Astrocyte of the cerebellum (primary cell): ENCODE results near the gene ACSM6.

Experiments
- DNase-seq: peaks from one replicate; pipeline ENCODE4 v3.0.0-alpha.2; 2011; ENCODE audit warnings: low read depth
- H3K4me3 ChIP-seq: 2 replicates; pipeline ENCODE4 v1.5.1; 2011; ENCODE audit warnings: mild to moderate bottlenecking, low read depth, low read length, moderate library complexity
- in situ Hi-C: cut with HindIII; loops from 2 replicates; pipeline ENCODE4 v1.10.0; 2017; ENCODE audit warnings: low sequenced_read_pairs
- TF ChIP-seq, protein P1 (sequence below): IDR thresholded peaks from 2 replicates; pipeline ENCODE4 v1.5.1; 2012; ENCODE audit warnings: low read length, low read depth, moderate library complexity, mild to moderate bottlenecking; ENCODE audit errors: missing control alignments

Gene ACSM6

DNA sequence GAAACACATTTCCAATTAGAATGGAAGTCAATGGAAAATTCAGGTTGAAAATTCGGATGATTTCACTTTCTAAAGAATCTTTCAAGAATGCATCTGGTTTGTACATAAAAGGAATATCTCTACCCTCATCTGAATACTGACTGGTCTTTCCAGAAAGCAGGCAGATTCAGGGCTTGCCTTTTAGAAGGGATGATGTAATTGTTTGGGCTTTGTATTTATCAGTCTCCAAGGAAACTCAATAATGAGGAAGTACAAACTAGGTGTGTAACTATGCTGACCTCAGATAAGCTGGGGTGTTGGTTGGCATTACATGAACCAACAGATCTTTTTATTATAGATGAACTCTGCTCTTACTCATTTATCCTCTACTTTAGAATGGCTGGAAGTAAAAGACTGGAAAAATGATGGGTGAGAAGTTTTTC lies 72.6 kb downstream of the ACSM6 start:
- no peak overlapping the region for H3K4me3 ChIP-seq
- TF ChIP-seq, protein P1, sequence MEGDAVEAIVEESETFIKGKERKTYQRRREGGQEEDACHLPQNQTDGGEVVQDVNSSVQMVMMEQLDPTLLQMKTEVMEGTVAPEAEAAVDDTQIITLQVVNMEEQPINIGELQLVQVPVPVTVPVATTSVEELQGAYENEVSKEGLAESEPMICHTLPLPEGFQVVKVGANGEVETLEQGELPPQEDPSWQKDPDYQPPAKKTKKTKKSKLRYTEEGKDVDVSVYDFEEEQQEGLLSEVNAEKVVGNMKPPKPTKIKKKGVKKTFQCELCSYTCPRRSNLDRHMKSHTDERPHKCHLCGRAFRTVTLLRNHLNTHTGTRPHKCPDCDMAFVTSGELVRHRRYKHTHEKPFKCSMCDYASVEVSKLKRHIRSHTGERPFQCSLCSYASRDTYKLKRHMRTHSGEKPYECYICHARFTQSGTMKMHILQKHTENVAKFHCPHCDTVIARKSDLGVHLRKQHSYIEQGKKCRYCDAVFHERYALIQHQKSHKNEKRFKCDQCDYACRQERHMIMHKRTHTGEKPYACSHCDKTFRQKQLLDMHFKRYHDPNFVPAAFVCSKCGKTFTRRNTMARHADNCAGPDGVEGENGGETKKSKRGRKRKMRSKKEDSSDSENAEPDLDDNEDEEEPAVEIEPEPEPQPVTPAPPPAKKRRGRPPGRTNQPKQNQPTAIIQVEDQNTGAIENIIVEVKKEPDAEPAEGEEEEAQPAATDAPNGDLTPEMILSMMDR = no peak
- peak; percentile 71 for DNase-seq
- in situ Hi-C loops = no loop called here

DNA sequence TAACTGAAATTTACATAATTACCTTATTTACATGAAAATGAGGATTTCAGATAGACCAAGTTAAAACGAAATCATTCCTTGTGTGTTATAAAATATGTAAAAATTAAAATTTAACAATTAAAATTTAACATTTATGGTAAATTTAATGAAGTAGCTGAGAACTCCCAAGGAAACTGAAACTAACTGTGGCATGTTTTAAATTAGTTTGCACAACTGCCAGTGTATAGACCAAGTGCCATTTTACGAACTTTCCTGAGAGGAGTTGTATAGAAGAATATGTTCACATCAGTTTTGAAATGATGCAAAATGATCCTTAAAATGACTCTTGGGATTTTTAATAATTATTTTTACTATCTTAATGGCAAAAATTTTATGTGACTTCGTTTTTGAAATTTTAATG lies 73.2 kb downstream of the ACSM6 start:
- TF ChIP-seq, protein P1 = no peak
- no peak for DNase-seq
- no peak overlapping the region for H3K4me3 ChIP-seq
- in situ Hi-C loops = no loop called here

GRCh38 chr10:95268438-95268837 lies 74.4 kb downstream of the ACSM6 start:
- peak; percentile 60 for DNase-seq
- H3K4me3 ChIP-seq = no peak overlapping the region
- in situ Hi-C loops = no loop called here
- TF ChIP-seq, protein P1 = no peak

DNA sequence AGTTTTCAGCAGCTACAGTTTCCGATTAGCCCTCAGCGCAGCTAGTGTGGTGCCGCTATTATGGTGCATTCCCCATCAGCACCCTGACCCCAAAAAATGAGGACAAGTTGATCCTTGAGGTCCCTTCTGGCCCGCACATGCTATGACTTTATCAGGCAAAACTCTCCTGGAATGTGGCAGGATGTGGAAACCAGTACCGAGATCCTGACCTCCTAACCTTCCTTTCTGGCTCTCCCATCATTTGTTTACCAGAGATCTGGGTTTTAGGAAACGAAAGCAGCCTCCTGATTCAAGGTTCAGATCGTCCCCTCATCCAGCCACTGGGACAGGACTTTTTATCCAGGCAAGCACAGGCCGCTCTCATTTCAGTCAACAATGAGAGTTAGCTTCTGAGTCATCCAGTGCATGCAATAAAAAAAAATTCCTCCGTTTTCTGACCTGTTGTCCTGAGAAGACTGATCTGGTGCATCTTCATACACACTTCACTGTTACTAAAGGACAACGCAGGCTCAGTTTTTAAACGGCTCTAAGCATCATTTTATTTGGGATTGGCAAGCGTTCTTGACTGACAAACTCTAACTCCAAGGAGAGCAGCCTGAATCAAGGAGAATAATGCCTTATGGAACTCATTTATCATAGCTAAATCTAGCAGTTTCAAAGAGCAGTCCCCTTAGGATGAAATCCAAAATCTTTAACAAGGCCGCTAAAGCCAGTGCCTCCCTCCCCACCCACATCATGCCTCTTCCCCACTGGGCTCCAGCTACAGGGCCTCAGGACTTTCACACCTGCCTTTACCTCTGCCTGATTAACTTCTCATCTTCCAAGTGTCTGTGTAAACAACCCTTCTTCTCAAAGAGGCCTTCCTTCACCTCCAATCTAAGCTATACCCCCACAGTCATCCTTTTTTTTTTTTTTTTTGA lies 79.6 kb downstream of the ACSM6 start:
- in situ Hi-C loops = no loop called here
- H3K4me3 ChIP-seq = no peak overlapping the region
- TF ChIP-seq, protein P1 = no peak
- DNase-seq = peak; percentile 42

DNA sequence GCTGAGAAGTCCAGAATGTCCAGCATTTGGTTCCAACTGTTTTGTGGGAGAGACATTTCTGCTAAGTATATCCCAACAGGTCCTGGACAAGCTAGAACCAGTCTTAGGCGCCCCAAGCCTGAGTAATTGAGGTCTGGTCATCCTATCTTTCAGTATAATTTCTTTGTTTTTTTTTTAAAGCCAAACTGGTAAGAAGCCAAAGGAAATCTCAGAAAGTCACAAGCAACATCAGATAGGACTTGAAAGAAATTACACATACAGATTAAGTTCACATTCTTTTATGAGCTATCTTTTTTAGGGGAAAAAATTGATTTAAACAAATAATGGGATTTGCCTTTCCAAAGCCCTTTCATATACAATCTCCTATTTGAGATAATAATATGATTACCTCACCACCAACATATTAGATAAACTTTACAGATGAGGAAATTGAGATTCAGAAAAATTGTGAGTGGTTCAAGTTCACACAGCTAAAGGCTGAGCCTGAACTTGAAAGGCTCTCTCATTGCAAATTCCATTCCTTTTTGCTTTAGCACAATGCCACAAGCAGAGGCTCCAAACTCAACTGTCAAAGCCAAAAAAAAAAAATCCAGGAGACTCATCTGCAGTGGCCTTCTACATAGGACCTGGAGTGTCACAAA lies 81.8 kb downstream of the ACSM6 start:
- H3K4me3 ChIP-seq = no peak overlapping the region
- TF ChIP-seq, protein P1 = no peak
- no peak for DNase-seq
- in situ Hi-C loops = no loop called here

- in situ Hi-C loops = no loop called here
- H3K4me3 ChIP-seq = no peak overlapping the region
- DNase-seq = no peak
- TF ChIP-seq, protein P1 = no peak
Observed at GRCh38 chr10:95276367-95277200, 82.5 kb downstream of the ACSM6 start.
